ENCODE measurements around the gene KRT86.
A peak's percentile ranks its signal among the peaks of the same experiment; 100 is the strongest.
"Not testable (repeated sequence)": the region's sequence is repeated elsewhere in the genome, so short reads cannot be mapped to it uniquely, and the experiment has no call there.

KRT86 gene

DNA sequence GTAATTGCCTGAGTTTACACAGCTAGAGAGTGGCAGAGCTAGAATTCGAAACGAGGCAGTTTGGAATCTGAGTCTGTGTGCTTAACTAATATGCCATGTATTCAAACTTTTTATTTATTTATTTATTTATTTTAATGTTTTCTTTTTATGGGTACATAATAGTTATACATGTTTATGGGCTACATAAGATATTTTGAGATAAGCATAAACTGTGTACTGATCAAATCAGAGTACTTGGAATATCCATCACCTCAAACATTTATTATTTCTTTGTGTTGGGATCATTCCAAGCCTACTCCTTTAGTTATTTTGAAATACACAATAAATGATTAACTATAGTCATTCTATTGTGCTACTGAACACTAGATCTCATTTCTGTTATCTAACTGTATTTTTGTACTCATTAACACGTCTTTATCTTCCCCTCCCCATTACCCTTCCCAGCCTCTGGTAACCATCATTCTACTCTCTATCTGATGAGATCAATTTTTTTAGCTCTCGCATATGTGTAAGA lies 24.3 kb downstream of the KRT86 start:
- H3K4me3 ChIP-seq (replicated peaks in 1 of 2; ENCODE audit: low read depth in 2 of 2, low read length in 2 of 2): no peak overlapping the region
- no peak for DNase-seq (ENCODE audit: low read depth in 2 of 2)
- TF ChIP-seq, protein P1, sequence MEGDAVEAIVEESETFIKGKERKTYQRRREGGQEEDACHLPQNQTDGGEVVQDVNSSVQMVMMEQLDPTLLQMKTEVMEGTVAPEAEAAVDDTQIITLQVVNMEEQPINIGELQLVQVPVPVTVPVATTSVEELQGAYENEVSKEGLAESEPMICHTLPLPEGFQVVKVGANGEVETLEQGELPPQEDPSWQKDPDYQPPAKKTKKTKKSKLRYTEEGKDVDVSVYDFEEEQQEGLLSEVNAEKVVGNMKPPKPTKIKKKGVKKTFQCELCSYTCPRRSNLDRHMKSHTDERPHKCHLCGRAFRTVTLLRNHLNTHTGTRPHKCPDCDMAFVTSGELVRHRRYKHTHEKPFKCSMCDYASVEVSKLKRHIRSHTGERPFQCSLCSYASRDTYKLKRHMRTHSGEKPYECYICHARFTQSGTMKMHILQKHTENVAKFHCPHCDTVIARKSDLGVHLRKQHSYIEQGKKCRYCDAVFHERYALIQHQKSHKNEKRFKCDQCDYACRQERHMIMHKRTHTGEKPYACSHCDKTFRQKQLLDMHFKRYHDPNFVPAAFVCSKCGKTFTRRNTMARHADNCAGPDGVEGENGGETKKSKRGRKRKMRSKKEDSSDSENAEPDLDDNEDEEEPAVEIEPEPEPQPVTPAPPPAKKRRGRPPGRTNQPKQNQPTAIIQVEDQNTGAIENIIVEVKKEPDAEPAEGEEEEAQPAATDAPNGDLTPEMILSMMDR (IDR thresholded peaks at IDR 0.05; ENCODE audit: low read depth, low read length): no peak

DNA sequence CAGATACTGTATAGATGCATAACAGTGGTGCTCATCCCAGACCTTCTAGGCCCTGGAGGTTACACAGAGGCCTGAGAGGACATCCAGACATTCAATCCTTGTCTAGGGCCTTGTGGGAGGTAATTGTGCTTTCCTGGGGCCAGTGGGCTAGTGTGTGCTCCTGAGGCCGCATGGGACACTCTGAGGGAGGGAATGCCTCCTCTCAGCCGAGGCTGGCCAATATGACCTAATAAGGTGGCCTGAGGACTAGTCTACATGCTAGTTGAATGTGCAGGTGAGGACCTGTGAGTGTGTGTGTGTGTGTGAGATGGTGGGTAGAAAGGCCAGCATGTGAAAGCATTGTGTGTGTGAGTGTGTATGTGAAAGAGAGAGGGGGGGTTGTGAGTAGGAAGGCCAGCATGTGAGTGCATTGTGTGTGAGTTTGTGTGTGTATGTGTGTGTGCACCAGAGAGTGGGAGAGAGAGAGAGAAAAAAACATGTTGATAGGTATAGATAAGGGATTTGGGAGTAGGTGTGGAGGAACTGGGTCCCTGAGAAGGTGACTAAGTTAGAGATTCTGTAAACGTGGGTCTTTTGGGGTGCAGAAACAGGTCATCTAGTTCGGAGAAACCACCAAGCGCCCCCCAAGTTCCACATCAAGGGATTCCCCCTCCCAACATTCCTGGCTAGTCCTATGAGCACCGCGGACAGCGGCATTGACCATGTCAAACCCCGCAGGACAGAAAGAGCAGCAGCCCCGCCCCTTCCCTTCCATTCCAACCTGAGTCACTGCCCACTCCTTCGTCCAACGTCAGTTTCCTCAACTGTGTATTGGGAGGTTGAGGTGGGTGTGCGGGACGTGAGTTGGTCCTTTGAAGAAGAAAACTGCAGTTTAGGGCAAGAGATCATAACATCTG lies 26.6 kb downstream of the KRT86 start:
- TF ChIP-seq, protein P1 (IDR thresholded peaks at IDR 0.05; ENCODE audit: low read depth, low read length): no peak
- no peak overlapping the region for H3K4me3 ChIP-seq (replicated peaks in 1 of 2; ENCODE audit: low read depth in 2 of 2, low read length in 2 of 2)
- DNase-seq (ENCODE audit: low read depth in 2 of 2): peak in 1 of 2 donors; percentile 20

DNA sequence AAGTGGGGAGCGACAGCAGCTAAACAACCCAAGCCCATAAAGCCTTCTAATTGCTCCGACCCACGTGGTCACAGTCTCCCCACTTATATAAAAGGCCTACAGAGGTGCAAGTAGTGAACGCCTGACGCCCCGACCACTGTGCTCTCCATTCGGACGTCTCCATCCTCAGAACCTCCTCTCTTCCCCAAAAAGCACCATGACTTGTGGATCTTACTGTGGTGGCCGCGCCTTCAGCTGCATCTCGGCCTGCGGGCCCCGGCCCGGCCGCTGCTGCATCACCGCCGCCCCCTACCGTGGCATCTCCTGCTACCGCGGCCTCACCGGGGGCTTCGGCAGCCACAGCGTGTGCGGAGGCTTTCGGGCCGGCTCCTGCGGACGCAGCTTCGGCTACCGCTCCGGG lies 27.3 kb downstream of the KRT86 start:
- DNase-seq (ENCODE audit: low read depth in 2 of 2); H3K4me3 ChIP-seq (replicated peaks in 1 of 2; ENCODE audit: low read depth in 2 of 2, low read length in 2 of 2): not testable (repeated sequence)

DNA sequence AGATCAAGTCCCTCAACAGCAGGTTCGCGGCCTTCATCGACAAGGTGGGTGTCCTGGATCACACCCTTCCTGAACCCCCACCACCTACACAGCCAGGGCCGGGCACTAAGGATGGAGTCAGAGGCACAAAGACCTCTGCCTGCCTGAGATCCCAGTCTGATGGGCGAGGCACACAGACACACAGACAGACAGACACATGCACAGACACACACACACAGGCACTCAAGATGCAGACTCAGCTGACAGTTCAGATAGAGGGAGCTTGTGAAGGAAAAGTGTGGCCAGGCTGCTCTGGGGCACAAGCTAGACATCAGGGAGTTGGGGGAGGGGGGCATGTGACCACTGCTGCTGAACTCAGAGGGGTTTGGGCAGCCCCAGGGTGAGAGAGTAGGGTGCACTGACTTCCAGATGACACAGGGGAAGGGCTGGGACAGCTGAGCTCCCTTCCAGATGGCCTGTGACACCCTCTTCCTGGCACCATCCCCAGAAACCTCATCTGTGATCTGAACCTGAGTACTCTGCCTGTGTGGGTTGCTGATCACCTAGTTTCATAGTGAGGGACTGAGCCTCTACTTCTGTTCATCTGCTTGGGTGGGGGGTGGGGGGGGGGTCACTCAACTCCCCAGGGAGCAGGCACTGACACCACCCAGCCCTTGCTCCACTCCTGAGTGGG lies 27.9 kb downstream of the KRT86 start:
- DNase-seq (ENCODE audit: low read depth in 2 of 2); H3K4me3 ChIP-seq (replicated peaks in 1 of 2; ENCODE audit: low read depth in 2 of 2, low read length in 2 of 2): not testable (repeated sequence)

DNA sequence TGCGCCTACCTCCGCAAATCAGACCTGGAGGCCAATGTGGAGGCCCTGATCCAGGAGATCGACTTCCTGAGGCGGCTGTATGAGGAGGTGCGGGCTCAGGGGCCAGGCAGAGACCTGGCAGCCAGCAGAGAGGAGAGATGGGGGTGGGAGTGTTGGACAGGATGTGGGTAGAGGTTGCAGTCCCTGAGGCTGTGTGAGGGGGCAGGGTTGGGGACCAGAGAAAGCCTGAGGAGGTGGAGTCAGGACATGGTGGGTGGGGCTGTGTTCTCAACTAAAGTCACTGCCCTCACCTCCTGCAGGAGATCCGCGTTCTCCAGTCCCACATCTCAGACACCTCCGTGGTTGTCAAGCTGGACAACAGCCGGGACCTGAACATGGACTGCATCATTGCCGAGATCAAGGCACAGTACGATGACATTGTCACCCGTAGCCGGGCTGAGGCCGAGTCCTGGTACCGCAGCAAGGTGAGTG lies 30.5 kb downstream of the KRT86 start:
- not testable (repeated sequence) for DNase-seq (ENCODE audit: low read depth in 2 of 2); H3K4me3 ChIP-seq (replicated peaks in 1 of 2; ENCODE audit: low read depth in 2 of 2, low read length in 2 of 2)

DNA sequence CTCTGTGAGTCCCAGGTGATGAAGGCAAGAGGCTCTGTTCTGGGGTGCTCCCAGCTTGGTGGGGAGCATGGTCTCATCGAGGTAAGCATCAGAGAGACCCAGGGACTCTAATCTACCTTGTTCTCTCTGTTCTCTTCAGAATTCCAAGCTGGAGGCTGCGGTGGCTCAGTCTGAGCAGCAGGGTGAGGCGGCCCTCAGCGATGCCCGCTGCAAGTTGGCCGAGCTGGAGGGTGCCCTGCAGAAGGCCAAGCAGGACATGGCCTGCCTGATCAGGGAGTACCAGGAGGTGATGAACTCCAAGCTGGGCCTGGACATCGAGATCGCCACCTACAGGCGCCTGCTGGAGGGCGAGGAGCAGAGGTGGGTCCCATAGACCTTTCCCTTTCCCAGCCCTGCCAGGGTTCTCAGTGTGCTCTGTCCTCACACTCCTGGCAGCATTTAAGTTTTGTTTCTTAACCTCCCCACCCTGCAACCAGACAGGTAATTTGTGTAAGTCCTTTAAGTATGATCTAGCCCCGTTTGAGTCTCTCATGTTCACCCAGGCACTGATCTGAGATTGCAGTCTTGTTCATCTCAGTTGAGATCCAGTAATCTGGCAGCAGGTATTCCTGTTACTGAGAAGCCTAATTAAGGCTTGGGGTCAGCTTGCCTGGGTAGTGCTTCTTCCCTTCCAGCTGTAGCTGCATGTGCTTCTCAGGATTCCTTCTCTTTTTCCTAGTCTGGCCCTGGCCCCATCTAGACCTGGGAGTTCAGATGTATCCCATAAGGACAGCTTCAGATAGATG lies 31.7 kb downstream of the KRT86 start:
- DNase-seq (ENCODE audit: low read depth in 2 of 2): no peak
- TF ChIP-seq, protein P1 (IDR thresholded peaks at IDR 0.05; ENCODE audit: low read depth, low read length): peak; percentile 36
- H3K4me3 ChIP-seq (replicated peaks in 1 of 2; ENCODE audit: low read depth in 2 of 2, low read length in 2 of 2): no peak overlapping the region

DNA sequence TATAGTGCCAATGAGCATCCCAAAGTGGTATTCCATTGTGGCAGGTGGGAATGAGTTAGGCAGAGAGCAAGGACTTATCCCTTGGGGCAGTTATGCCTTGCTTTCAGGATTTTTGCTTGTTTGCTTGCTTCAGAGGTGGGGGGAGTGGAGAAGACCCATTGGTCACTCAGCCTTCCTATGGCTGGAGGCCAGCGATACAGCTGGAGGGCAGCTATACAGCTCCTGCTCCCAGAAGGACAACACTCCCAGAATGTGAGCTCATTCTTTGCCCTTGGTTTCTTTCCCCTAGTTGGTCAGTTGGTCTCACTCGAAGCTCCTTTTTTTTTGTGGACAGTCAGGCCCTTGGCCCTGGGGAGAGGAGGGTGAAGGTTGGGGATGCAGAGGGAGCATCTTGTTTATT lies 32.3 kb downstream of the KRT86 start:
- no peak for DNase-seq (ENCODE audit: low read depth in 2 of 2)
- TF ChIP-seq, protein P1 (IDR thresholded peaks at IDR 0.05; ENCODE audit: low read depth, low read length): no peak
- no peak overlapping the region for H3K4me3 ChIP-seq (replicated peaks in 1 of 2; ENCODE audit: low read depth in 2 of 2, low read length in 2 of 2)
